Adrenal gland (tissue), 12 donors: Measurements from ENCODE around the gene SF3B1. TPM values are rescaled to one million over a fixed set of nuclear protein-coding genes. Genes with fewer than 3 reads are reported as not detected.
A peak's percentile ranks its signal among the peaks of the same experiment; 100 is the strongest.

Experiments
- DNase-seq, 7 donors: peaks; one replicate each; pipeline ENCODE4 v3.0.0-alpha.2; 2019 to 2020
- H3K27ac ChIP-seq, 5 donors: fragments of 200-600 bp; sonication (generic) in 4 of 5; 1 replicate in 3 of 5; 2 replicates in 2 of 5; pipeline versions ENCODE4 v1.5.1 to v1.8.0; 2016 to 2020; ENCODE audit warnings: mild to moderate bottlenecking in 1 of 5
- H3K27me3 ChIP-seq: fragments of 200-600 bp; 2 replicates; pipeline ENCODE4 v1.8.0; 2021
- H3K36me3 ChIP-seq, 2 donors: fragments of 200-600 bp; replicated peaks in 1 of 2; 1 replicate in 1 of 2; 2 replicates in 1 of 2; pipeline versions ENCODE4 v1.5.1 to v1.8.0; 2018 to 2022
- H3K4me1 ChIP-seq, 2 donors: fragments of 200-600 bp; replicated peaks in 1 of 2; 1 replicate in 1 of 2; 2 replicates in 1 of 2; pipeline versions ENCODE4 v1.5.1 to v1.8.0; 2018 to 2021
- H3K4me3 ChIP-seq, 4 donors: fragments of 200-600 bp; sonication (generic) in 3 of 4; one replicate each; pipeline ENCODE4 v1.5.1; 2016 to 2018
- H3K9me3 ChIP-seq, 3 donors: fragments of 200-600 bp; sonication (generic) in 1 of 3; replicated peaks in 1 of 3; 1 replicate in 2 of 3; 2 replicates in 1 of 3; pipeline versions ENCODE4 v1.5.1 to v1.8.0; 2016 to 2021
- CTCF ChIP-seq, 6 experiments: fragments of 450-650 bp in 4 of 6; fragments of 200-600 bp in 2 of 6; sonication (generic) in 1 of 6; IDR thresholded peaks; 1 replicate in 5 of 6; 2 replicates in 1 of 6; pipeline versions ENCODE4 v1.5.1 to v1.8.0; 2016 to 2021; ENCODE audit warnings: antibody characterized with exemption in 6 of 6, mild to moderate bottlenecking in 2 of 6, moderate library complexity in 1 of 6
- POLR2A ChIP-seq, 2 donors: fragments of 450-650 bp; IDR thresholded peaks; one replicate each; pipeline ENCODE4 v1.6.1; 2017; ENCODE audit warnings: antibody characterized with exemption in 2 of 2, mild to moderate bottlenecking in 2 of 2, moderate library complexity in 1 of 2
- WGBS, 4 donors: extraction: QIAGEN DNeasy Blood & Tissue Kit in 2 of 4; methylation state at CpG; one replicate each; pipeline versions ENCODE4 v1.1.5 to v1.1.7; 2013 to 2017; 5-methylcytosine and 5-hydroxymethylcytosine counted together
- intact Hi-C, 2 donors: fragments of 100-400 bp; cut with DNase I; formaldehyde crosslinking; loops; one replicate each; pipeline versions ENCODE4 v1.14.1 to v1.15.0; 2022 to 2023
- polyA plus RNA-seq, 3 donors: library from polyadenylated mRNA; stranded (reverse); fragments of 200-250 nt in 2 of 3; fragments of 350-450 nt in 1 of 3; fragmentation: Illumina TruSeq in 1 of 3; extraction: RNeasy Lipid Tissue Mini Kit (QIAGEN cat#74804) in 1 of 3; gene quantifications; one replicate each; pipeline ENCODE4 v1.2.3, GENCODE V29; 2013 to 2014
- total RNA-seq, 9 donors: library from RNA; depleted of rRNA in 4 of 9; stranded (reverse); fragments of >200 nt in 4 of 9; fragments of 120-200 nt in 1 of 9; fragmentation: NEBNext Ultra II Directional in 1 of 9; extraction: Animal tissue kit (Norgen Biotek cat#: 25700) in 1 of 9; gene quantifications; one replicate each; pipeline versions ENCODE4 v1.1.0 to v1.2.4, GENCODE V29; 2013 to 2023
- donor health status: healthy with polysubstance abuse.
- donor health status: Bipolar disorder and iron deficiency.
- donor health status: DM: yes; HTN: yes; CAD: no.
- donor health status: DM: no; HTN: no; CAD: no.
- donor health status: DM: no; HTN: no; CAD: no.
- donor health status: DM: yes; HTN: yes; CAD: no.

Gene SF3B1
- total and polyA plus RNA-seq, 12 donors = 91.1 to 564 (median 266) TPM

DNA sequence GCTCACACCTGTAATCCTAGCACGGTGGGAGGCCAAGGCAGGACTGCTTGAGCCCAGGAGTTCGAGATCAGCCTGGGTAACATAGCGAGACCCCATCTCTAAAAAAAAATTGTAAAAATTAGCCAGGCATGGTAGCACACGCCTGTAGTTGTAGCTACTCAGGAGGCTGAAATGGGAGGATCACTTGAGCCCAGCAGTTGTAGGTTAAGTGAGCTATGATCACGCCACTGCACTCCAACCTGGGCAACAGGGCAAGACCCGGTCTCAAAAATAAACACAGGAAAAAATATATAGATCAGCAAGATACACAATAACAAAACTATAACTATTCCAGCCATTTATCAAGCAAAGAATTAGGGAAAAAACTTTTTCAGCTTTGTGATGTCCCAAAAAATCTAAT is 3.0 kb downstream of the SF3B1 start:
- peak overlapping the region in 2 of 5 donors; percentile 69 to 73 for H3K27ac ChIP-seq

GRCh38 chr2:197427986-197428385 is 6.8 kb downstream of the SF3B1 start:
- peaks cover 62 to 98% of the 10 kb centered on the region in 2 donors for H3K4me1 ChIP-seq
- TF ChIP-seq POLR2A (IDR thresholded peaks at IDR 0.05) = no peak
- no peak for TF ChIP-seq CTCF (IDR thresholded peaks at IDR 0.05)
- intact Hi-C loops = no loop called here

More for the DNA sequence above, 3.0 kb downstream of the SF3B1 start:
- no peaks in the 10 kb centered on the region for H3K36me3 ChIP-seq
- peak overlapping the region in 1 of 4 donors; percentile 82 for H3K4me3 ChIP-seq
- TF ChIP-seq POLR2A (IDR thresholded peaks at IDR 0.05) (no peak), CTCF (IDR thresholded peaks at IDR 0.05) (no peak)
- no peaks in the 10 kb centered on the region for H3K27me3 ChIP-seq
- no peaks in the 10 kb centered on the region for H3K9me3 ChIP-seq
- WGBS, 4 donors = 48 to 63% (median 55%) methylated on average over 6 of the region's 6 CpGs
- intact Hi-C loops = no loop called here
- DNase-seq = no peak
- peaks cover 62 to 74% of the 10 kb centered on the region in 2 donors for H3K4me1 ChIP-seq

GRCh38 chr2:197426723-197427603 is 7.9 kb downstream of the SF3B1 start:
- no peak for DNase-seq
- intact Hi-C loops = no loop called here
- Histone ChIP-seq H3K27me3 (no peaks in the 10 kb centered on the region), H3K27ac (peak overlapping the region in 3 of 5 donors; percentile 6 to 80 (median 72)), H3K4me3 (peak overlapping the region in 1 of 4 donors; percentile 1), H3K36me3 (peaks cover 0 to 12% of the 10 kb centered on the region in 2 donors), H3K9me3 (no peaks in the 10 kb centered on the region), H3K4me1 (peaks cover 52 to 92% of the 10 kb centered on the region in 2 donors)
- 44 to 60% (median 49%) methylated on average over 2 of the region's 2 CpGs for WGBS, 4 donors
- TF ChIP-seq POLR2A (IDR thresholded peaks at IDR 0.05) (no peak), CTCF (IDR thresholded peaks at IDR 0.05) (no peak)

More at GRCh38 chr2:197427986-197428385, 6.8 kb downstream of the SF3B1 start:
- WGBS, 4 donors = 92 to 96% (median 94%) methylated on average over 3 of the region's 3 CpGs
- no peak overlapping the region for H3K4me3 ChIP-seq
- no peaks in the 10 kb centered on the region for H3K9me3 ChIP-seq
- no peaks in the 10 kb centered on the region for H3K27me3 ChIP-seq
- peak overlapping the region in 3 of 5 donors; percentile 49 to 80 (median 72) for H3K27ac ChIP-seq
- DNase-seq = no peak
- peaks cover 0 to 3% of the 10 kb centered on the region in 2 donors for H3K36me3 ChIP-seq

- TF ChIP-seq CTCF (IDR thresholded peaks at IDR 0.05) (no peak), POLR2A (IDR thresholded peaks at IDR 0.05) (no peak)
- peak overlapping the region in 1 of 4 donors; percentile 1 for H3K4me3 ChIP-seq
- DNase-seq = no peak
- no peaks in the 10 kb centered on the region for H3K27me3 ChIP-seq
- intact Hi-C loops = no loop called here
- H3K9me3 ChIP-seq = no peaks in the 10 kb centered on the region
- peak overlapping the region in 2 of 5 donors; percentile 42 to 72 for H3K27ac ChIP-seq
- H3K36me3 ChIP-seq = peaks cover 0 to 25% of the 10 kb centered on the region in 2 donors
- peaks cover 43 to 78% of the 10 kb centered on the region in 2 donors for H3K4me1 ChIP-seq
- 41 to 42% (median 41%) methylated on average over 7 of the region's 7 CpGs for WGBS, 4 donors
These were observed 9.3 kb downstream of the SF3B1 start for GRCh38 chr2:197425550-197425949.
